Measurements from ENCODE around the gene TUBA4A.

GRCh38 chr2:219207134-219207883, 46.4 kb downstream of the TUBA4A start:
- no peak for TF ChIP-seq MYC (IDR thresholded peaks at IDR 0.05; ENCODE audit: low read depth, low read length)
- no peak for TF ChIP-seq MYC (CRISPR knock-in tag; IDR thresholded peaks at IDR 0.05; ENCODE audit: borderline replicate concordance, low read depth)
- no peak for TF ChIP-seq TARDBP (IDR thresholded peaks at IDR 0.05)
- TF ChIP-seq, protein P1, sequence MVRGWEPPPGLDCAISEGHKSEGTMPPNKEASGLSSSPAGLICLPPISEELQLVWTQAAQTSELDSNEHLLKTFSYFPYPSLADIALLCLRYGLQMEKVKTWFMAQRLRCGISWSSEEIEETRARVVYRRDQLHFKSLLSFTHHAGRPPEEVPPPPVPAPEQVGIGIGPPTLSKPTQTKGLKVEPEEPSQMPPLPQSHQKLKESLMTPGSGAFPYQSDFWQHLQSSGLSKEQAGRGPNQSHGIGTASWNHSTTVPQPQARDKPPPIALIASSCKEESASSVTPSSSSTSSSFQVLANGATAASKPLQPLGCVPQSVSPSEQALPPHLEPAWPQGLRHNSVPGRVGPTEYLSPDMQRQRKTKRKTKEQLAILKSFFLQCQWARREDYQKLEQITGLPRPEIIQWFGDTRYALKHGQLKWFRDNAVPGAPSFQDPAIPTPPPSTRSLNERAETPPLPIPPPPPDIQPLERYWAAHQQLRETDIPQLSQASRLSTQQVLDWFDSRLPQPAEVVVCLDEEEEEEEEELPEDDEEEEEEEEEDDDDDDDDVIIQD (CRISPR knock-in tag; IDR thresholded peaks at IDR 0.05) = no peak
- TF ChIP-seq, protein P2, sequence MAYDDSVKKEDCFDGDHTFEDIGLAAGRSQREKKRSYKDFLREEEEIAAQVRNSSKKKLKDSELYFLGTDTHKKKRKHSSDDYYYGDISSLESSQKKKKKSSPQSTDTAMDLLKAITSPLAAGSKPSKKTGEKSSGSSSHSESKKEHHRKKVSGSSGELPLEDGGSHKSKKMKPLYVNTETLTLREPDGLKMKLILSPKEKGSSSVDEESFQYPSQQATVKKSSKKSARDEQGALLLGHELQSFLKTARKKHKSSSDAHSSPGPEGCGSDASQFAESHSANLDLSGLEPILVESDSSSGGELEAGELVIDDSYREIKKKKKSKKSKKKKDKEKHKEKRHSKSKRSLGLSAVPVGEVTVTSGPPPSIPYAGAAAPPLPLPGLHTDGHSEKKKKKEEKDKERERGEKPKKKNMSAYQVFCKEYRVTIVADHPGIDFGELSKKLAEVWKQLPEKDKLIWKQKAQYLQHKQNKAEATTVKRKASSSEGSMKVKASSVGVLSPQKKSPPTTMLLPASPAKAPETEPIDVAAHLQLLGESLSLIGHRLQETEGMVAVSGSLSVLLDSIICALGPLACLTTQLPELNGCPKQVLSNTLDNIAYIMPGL (CRISPR knock-in tag; IDR thresholded peaks at IDR 0.05) = no peak
- TF ChIP-seq ZNF24 (IDR thresholded peaks at IDR 0.05) = no peak
- TF ChIP-seq ZKSCAN8 (CRISPR knock-in tag; IDR thresholded peaks at IDR 0.05) = no peak
- no peak for TF ChIP-seq EP300 (IDR thresholded peaks at IDR 0.05; ENCODE audit: low read length)
- TF ChIP-seq CHD1 (IDR thresholded peaks at IDR 0.05; ENCODE audit: low read length) = no peak
- no peak; a peak in 1 of 4 replicates for TF ChIP-seq NRF1 (conservative IDR thresholded peaks at IDR 0.05 in 1 of 2, IDR thresholded peaks at IDR 0.05 in 1 of 2)
